HG02610 (cell line): Measurements from ENCODE around the gene CPSF6.
"Not testable (repeated sequence)": the region's sequence is repeated elsewhere in the genome, so short reads cannot be mapped to it uniquely, and the experiment has no call there.

Experiments
- ATAC-seq: cut with Tn5 transposase; IDR thresholded peaks from one replicate; pipeline ENCODE4 v1.9.1; 2021; ENCODE audit warnings: mild to moderate bottlenecking, moderate library complexity; ENCODE audit not compliant: unreplicated experiment

The CPSF6 gene

DNA sequence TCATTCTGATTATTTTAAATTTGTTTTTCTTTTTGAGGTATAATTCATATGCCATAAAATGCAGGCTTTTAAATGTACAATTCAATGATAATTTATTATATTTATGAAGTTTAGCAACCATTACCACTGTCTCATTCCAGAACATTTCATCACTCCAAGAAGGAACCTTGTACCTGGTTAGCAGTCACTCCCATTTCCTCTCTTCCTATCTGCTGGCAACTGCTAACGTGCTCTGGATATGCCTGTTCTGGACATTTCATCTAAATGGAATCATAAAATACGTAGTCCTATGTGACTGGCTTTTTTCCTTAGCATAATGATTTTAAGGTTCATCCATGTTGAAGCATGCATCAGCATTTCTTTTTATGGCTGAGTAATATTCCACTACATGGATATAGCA is 15.5 kb downstream of the CPSF6 start:
- ATAC-seq = no peak

DNA sequence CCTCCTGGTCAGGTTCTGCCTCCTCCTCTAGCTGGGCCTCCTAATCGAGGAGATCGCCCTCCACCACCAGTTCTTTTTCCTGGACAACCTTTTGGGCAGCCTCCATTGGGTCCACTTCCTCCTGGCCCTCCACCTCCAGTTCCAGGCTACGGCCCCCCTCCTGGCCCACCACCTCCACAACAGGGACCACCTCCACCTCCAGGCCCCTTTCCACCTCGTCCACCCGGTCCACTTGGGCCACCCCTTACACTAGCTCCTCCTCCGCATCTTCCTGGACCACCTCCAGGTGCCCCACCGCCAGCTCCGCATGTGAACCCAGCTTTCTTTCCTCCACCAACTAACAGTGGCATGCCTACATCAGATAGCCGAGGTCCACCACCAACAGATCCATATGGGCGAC is 19.3 kb downstream of the CPSF6 start:
- ATAC-seq = no peak

DNA sequence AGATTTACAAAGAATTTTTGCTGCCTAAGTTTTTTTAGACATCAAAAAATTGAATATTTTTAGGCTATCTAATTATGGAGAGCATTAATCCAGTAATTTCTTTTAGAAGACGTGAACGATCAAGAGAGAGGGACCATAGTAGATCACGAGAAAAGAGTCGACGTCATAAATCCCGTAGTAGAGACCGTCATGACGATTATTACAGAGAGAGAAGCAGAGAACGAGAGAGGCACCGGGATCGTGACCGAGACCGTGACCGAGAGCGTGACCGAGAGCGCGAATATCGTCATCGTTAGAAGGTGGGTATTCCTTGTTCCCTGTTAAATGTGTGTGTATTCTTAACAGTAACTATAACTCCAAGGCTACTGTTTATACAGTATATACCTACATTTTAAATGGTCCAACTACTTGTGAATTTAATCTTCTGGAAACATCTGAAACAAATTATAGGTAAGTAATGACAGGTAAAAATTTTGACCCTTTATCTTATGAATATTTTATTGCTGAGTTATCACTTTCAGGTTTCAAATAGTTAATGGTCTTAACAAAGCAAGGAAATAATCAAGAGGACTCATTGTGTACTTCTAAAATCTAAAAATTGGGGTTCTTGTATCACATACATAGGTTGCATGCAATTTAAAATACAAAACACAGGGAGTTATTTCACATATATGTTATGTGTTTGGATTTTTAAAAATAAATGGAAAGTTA is 23.1 kb downstream of the CPSF6 start:
- ATAC-seq = no peak

GRCh38 chr12:69265205-69265604 is 25.8 kb downstream of the CPSF6 start:
- ATAC-seq = no peak

- ATAC-seq = not testable (repeated sequence)
Measured at GRCh38 chr12:69265633-69266032, 26.3 kb downstream of the CPSF6 start.

DNA sequence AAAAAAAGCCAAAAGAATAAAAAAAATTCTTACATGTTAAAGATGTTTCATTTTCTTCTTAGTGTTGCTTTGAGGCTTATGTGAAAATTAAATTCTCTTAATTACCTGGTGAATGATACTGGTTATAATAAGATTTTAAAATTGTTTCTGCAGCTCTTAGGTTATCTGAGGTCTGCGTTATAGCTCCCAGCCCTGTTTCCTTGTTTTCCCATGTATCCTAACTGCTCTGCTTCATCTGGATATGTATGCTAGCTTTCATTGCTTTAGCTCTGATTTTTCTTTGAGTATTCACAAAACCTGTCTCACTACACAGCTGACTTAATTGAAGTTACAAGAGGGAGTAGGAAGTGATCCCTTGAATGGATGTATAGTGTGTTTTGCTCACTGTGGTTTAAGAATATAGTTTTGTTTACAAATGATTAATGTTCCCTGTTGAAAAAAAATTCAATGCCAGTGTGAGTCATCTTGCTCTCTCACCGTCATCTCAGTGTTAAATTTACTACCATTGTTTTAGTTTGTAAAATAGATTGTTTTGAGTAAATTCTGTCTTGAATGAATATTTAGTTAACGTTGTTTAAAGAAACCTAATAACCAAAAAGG is 26.8 kb downstream of the CPSF6 start:
- no peak for ATAC-seq

DNA sequence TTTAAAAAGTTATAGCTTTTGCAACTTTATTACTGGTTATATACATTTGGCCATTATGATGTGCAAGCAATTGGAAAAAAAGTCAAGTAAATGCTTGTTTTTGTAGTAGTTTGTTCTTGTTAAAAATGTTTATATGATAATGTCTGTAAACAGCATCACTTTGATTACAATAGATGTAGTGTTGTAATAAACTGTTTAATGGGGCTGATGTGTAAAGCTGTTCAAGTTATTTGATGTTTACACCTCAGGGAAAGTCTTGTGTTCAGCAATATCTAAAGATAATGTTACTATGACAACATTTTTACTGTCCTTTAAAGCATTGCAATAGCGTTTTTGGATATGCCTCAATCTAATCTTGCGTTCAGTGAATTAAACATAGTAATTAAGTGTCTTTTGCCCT is 30.4 kb downstream of the CPSF6 start:
- no peak for ATAC-seq

GRCh38 chr12:69272511-69272910 is 33.1 kb downstream of the CPSF6 start:
- no peak for ATAC-seq

GRCh38 chr12:69274861-69275260 is 35.5 kb downstream of the CPSF6 start:
- ATAC-seq = no peak

GRCh38 chr12:69275471-69275891 is 36.1 kb downstream of the CPSF6 start:
- no peak for ATAC-seq

- ATAC-seq = no peak
Measured at GRCh38 chr12:69278814-69279782, 39.7 kb downstream of the CPSF6 start.

- peak; percentile 80 for ATAC-seq
Measured at GRCh38 chr12:69284131-69284530, 44.8 kb downstream of the CPSF6 start.

DNA sequence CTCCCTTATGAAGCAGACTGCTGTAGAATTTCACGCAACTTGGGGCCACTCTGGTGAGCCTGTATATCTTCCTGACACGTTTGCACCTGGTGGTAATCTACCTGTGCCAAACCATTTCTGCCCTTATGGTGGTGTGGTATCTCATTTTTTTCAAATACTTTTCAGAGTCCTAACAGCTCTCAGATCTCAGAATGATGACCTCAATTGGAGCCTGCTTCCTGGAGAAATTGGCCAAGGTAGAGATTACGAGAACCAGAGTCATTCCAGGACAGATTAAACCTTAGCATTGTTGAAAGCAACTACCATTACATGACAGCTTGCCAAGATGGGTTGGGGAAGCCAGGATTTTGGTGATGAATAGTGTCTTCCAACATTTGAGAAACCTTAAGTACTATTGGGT is 48.2 kb downstream of the CPSF6 start:
- ATAC-seq = no peak

DNA sequence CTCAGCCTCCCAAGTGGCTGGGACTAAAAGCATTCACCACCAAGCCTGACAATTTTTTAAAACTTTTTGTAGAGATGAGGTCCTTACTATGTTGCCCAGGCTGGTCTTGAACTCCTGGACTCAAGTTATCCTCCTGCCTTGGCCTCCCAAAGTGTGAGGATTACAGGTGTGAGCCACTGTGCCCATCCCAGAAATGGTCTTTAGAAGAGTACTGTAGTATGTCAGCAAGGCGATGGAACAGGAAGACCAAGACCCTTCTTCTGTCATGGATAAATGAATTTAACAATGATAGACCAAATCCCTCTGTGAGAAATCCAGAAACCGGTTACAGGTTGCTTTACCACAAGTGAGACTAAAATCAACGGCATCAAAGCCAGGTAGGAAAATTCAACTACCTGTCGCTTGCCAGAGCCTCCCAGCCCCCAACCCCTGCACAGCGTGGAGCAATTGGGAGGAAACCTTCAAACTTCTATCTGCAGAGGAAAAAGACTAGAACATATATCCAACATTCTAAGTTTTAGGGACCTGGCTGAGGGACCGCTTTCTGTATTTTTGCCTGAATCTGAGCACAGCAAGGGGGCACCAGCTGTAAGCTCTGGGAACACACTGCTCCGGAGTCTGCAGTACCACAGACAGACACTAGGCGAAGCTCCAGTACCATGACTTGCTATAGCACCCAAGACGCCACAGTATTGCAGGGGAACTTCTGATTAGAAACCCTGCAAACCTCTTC is 51.3 kb downstream of the CPSF6 start:
- ATAC-seq = peak; percentile 99

GRCh38 chr12:69291278-69291593 is 51.9 kb downstream of the CPSF6 start:
- no peak for ATAC-seq

- ATAC-seq = no peak
Measured at GRCh38 chr12:69298133-69298532, 58.8 kb downstream of the CPSF6 start.

DNA sequence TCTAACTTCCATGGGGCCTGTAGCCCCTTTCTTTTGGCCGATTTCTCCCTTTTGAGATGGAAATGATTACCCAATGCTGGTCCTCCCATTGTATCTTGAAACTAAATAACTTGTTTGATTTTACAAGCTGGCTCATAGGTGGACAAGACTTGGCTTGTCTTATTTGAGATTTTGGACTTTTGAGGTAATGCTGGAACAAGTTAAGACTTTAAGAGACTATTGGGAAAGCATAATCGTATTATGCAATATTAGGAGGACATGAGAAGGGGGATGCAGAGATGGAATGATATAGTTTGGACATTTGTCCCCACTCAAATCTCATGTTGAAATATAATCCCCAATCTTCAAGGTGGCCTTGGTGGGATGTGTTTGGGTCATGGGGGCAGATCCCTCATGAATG is 59.6 kb downstream of the CPSF6 start:
- ATAC-seq = no peak

DNA sequence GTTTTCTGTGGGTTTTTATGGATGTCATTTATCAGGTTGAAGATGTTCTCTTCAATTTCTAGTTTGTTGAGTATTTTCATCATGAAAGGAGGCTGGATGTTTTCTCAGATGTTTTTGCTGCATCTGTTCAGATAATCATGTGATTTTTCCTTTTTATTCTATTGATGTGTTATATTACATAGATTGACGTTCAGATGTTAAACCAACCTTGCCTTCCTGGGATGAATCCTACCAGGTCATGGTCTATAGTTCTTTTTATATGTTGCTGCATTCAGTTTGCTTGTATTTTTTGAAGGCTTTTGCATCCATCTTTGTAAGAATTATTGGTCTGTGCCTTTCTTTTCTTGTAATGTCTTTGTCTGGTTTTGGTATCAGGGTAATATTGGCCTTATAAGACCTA is 64.9 kb downstream of the CPSF6 start:
- no peak for ATAC-seq

GRCh38 chr12:69309461-69309860 is 70.1 kb downstream of the CPSF6 start:
- ATAC-seq = no peak

DNA sequence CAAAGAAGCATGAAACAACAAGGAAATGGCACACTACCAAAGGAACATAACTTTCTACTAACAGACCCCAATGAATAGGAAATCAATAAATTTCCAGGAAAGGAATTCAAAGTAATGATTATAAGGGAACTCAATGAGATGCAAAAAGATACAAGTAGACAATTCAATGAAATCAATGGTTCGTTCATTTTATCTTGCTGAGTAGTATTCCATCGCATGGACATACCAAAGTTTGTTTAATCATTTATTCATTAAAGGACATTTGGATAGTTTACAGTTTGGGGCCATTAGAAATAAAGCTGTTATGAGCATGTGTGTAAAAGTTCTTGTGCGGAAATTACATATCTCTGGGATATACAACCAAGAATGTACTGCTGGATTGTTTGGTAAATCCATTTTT is 73.8 kb downstream of the CPSF6 start:
- ATAC-seq = no peak

DNA sequence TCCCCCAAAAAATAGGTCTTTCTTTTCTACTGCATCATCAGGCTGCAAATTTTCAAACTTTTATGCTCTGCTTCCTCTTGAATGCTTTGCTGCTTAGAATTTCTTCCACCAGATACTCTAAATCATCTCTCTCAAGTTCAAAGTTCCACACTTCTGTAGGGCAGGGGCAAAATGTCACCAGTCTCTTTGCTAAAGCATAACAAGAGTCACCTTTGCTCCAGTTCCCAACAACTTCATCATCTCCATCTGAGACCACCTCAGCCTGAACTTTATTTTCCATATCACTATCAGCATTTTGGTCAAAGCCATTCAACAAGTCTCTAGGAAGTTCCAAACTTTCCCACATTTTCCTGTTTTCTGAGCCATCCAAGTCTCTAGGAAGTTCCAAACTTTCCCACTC is 77.4 kb downstream of the CPSF6 start:
- ATAC-seq = not testable (repeated sequence)
